ENCODE measurements around the gene MAN1C1. TPM values are rescaled to one million over a fixed set of nuclear protein-coding genes. Genes with fewer than 3 reads are reported as not detected.

Gene MAN1C1
- total and polyA plus RNA-seq, 4 donors = 4.6 to 14.7 (median 13.1) TPM

GRCh38 chr1:25756215-25756614, 139.6 kb downstream of the MAN1C1 start:
- H3K4me3 ChIP-seq = no peak overlapping the region
- H3K9ac ChIP-seq (ENCODE audit: insufficient read depth in 1 of 2, low read length in 2 of 2) = no peak overlapping the region
- no peak for ATAC-seq (ENCODE audit: insufficient read depth, low FRiP score)
- H3K27ac ChIP-seq (ENCODE audit: low read depth in 1 of 2, low read length in 1 of 2) = no peak overlapping the region
- H3K27me3 ChIP-seq (ENCODE audit: control insufficient read depth in 3 of 3, insufficient read depth in 3 of 3, low read length in 2 of 3) = peaks cover 0 to 2% (median 0%) of the 10 kb centered on the region in 3 donors
- TF ChIP-seq CTCF (IDR thresholded peaks at IDR 0.05; ENCODE audit: control extremely low read depth, extremely low read depth) = no peak
- no peaks in the 10 kb centered on the region for H3K9me3 ChIP-seq (ENCODE audit: control insufficient read depth in 4 of 4, insufficient read depth in 3 of 4, low read length in 3 of 4)
- H3K36me3 ChIP-seq (ENCODE audit: control insufficient read depth in 4 of 4, insufficient read depth in 4 of 4, low read length in 4 of 4) = peaks cover 0 to 2% (median 0%) of the 10 kb centered on the region in 4 donors
- WGBS, 2 donors = 26 to 53% methylated on average over 3 of the region's 3 CpGs
- no peak for DNase-seq
- H3K4me1 ChIP-seq (ENCODE audit: control insufficient read depth in 5 of 5, insufficient read depth in 5 of 5, low read length in 5 of 5) = peaks cover 0 to 6% (median 0%) of the 10 kb centered on the region in 5 donors

DNA sequence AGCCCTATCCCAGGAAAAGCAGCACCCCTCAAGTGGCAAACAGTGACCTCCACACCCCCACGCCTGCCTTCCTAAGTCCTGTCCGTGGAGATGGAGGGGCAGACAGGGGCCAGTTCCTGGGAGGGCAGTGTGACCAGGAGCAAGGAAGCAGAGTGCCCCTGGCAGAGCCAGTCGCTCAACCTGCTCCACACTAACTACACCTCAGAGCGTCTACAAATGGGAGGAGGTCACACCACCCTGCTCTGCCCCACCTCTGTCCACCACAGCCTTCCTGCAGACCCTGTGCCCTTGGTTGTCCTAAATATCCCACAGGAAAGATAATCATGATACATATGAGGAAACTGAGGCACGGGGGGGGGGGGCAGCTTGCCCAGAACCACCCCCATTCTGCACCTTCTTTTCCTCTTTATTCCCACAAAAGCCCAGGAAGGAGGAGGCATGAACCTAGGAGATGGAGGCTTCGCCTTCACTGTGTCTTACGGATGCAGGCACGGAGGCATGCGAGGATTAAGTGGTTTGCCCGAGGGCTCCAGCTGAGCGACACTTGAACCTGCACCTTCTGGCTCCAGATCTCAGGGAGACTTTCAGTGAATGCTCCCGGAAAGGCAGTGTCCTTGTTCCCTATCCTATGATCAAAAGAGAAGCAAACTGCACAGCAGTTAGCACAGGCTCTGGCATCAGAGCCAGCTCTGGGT, 140.7 kb downstream of the MAN1C1 start:
- ATAC-seq (ENCODE audit: insufficient read depth, low FRiP score) = no peak
- no peaks in the 10 kb centered on the region for H3K9me3 ChIP-seq (ENCODE audit: control insufficient read depth in 4 of 4, insufficient read depth in 3 of 4, low read length in 3 of 4)
- 86 to 90% methylated on average over 12 of the region's 12 CpGs for WGBS, 2 donors
- no peak for TF ChIP-seq CTCF (IDR thresholded peaks at IDR 0.05; ENCODE audit: control extremely low read depth, extremely low read depth)
- H3K27me3 ChIP-seq (ENCODE audit: control insufficient read depth in 3 of 3, insufficient read depth in 3 of 3, low read length in 2 of 3) = peaks cover 0 to 2% (median 0%) of the 10 kb centered on the region in 3 donors
- H3K4me3 ChIP-seq = no peak overlapping the region
- peaks cover 0 to 2% (median 0%) of the 10 kb centered on the region in 4 donors for H3K36me3 ChIP-seq (ENCODE audit: control insufficient read depth in 4 of 4, insufficient read depth in 4 of 4, low read length in 4 of 4)
- DNase-seq = no peak
- H3K27ac ChIP-seq (ENCODE audit: low read depth in 1 of 2, low read length in 1 of 2) = no peak overlapping the region
- no peak overlapping the region for H3K9ac ChIP-seq (ENCODE audit: insufficient read depth in 1 of 2, low read length in 2 of 2)
- peaks cover 0 to 6% (median 0%) of the 10 kb centered on the region in 5 donors for H3K4me1 ChIP-seq (ENCODE audit: control insufficient read depth in 5 of 5, insufficient read depth in 5 of 5, low read length in 5 of 5)

GRCh38 chr1:25757846-25758185, 141.2 kb downstream of the MAN1C1 start:
- no peak overlapping the region for H3K4me3 ChIP-seq
- DNase-seq (no peak), ATAC-seq (ENCODE audit: insufficient read depth, low FRiP score) (no peak)
- H3K27me3 ChIP-seq (ENCODE audit: control insufficient read depth in 3 of 3, insufficient read depth in 3 of 3, low read length in 2 of 3) = peaks cover 0 to 2% (median 0%) of the 10 kb centered on the region in 3 donors
- no peak overlapping the region for H3K9ac ChIP-seq (ENCODE audit: insufficient read depth in 1 of 2, low read length in 2 of 2)
- peaks cover 0 to 6% (median 0%) of the 10 kb centered on the region in 5 donors for H3K4me1 ChIP-seq (ENCODE audit: control insufficient read depth in 5 of 5, insufficient read depth in 5 of 5, low read length in 5 of 5)
- 82 to 85% methylated on average over 5 of the region's 5 CpGs for WGBS, 2 donors
- TF ChIP-seq CTCF (IDR thresholded peaks at IDR 0.05; ENCODE audit: control extremely low read depth, extremely low read depth) = no peak
- no peaks in the 10 kb centered on the region for H3K9me3 ChIP-seq (ENCODE audit: control insufficient read depth in 4 of 4, insufficient read depth in 3 of 4, low read length in 3 of 4)
- H3K27ac ChIP-seq (ENCODE audit: low read depth in 1 of 2, low read length in 1 of 2) = no peak overlapping the region
- H3K36me3 ChIP-seq (ENCODE audit: control insufficient read depth in 4 of 4, insufficient read depth in 4 of 4, low read length in 4 of 4) = peaks cover 0 to 2% (median 0%) of the 10 kb centered on the region in 4 donors
